HG02623 (cell line): ENCODE measurements around the gene CADPS.

Source experiments
- ATAC-seq: cut with Tn5 transposase; IDR thresholded peaks from one replicate; pipeline ENCODE4 v1.9.1; 2021; ENCODE audit warnings: moderate library complexity; ENCODE audit not compliant: unreplicated experiment

The CADPS gene

GRCh38 chr3:62815981-62816380, 59.2 kb downstream of the CADPS start:
- no peak for ATAC-seq

DNA sequence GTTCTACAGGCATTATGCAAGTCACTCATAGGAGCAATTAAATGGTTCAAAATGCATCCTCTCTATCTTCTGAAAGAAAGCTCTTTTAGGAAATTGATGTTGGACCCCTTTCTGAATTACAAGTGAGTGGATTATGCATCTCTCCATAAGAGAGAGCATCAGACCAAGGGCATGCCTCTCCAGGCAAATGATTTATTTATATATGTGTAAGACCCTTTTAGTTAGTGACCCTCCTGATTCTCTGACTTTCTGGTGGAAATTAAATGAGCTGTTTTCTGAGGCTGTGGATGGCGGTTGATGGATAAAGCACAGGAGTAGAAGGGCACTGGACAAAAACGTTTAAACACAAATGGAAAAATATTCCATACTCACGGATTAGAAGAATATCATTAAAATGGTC, 62.6 kb downstream of the CADPS start:
- no peak for ATAC-seq

DNA sequence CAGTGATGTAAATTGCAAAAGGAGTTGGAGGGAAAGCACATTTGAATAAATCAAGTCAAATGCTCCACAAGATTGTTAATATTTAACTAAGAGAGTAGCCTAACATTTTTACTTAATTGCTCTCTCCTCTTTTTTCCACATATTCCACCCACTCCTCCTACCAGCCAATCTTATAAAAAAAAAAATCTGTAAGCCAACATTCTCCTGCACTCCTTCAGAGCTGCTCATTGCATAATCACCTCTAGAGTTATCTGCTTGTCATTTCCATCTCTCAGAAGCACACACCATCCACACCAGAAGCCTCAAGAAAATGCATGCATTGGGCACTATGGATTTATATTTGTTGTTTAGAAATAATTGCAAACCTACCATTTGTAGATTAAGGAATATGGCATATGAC, 64.1 kb downstream of the CADPS start:
- ATAC-seq = no peak

DNA sequence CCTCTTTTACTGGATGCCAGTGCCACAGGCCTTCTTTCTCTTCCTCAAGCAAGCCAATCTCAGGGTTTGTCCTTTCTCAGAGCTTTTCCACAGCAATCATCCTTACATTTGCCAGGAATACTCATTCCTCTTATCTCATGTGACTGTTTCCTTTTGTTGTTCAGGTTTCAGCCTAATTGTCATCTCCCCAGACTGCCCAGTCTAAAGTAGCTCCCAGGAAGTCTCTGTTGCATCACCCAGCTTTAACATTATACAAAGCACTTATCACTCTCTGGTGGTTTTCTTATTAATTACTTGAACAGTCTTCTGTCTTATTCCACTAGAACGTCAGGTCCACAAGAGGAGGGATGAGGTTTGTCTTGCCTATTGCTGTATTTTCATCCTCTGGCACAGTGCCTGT, 65.8 kb downstream of the CADPS start:
- no peak for ATAC-seq

DNA sequence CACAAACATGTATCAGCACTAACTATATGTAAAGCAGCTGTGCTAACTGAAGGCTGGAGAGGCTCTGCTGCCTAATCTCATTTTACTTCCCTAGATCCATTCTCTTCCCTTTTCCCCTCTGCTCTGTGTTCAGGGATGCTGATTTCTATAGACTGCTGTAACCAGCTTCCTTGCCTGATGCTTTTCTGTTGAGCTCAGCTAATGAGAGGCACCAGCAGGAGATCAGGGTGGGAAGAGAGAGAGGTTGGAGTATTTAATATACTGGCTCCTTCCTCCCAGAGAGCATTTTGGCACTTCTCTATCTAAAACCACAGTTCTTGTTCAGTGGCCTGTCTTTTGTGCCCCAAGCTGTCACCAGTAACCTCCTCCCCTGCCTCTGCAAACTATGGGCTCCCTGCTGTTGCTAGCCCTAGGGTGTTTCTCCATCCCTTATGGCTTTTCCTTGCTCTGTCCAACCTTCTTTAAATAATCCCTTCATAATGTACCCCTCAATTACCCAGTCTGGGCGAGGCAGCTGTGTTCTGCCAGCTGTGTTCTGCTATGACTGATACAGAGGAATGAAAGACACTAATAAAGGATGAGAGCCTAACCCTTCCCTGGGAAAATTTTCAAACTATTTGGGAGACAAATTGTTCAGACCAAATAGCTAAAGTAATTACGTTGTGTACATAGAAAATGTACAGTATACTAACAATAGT, 69.5 kb downstream of the CADPS start:
- no peak for ATAC-seq

DNA sequence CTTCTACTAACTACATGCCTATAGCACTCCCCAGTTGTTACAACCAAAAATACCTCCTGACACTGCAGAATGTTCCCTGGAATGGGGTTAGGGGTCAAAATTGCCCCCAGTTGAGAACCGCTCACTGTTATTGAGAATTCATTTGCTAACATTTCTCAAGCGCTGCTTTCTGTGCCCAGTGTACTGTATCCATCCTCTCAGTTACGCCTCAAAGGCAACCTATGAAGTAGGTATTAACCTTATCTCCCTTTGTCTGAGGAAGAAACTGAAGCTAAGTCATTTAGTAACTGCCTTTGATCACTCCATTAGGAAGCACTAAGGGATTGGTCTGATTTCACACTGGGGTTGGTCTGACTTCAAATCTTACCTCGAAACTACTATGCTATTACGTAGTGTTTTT, 70.1 kb downstream of the CADPS start:
- ATAC-seq = no peak

- ATAC-seq = no peak
Observed at GRCh38 chr3:62803276-62803675, 71.9 kb downstream of the CADPS start.

GRCh38 chr3:62798000-62798399, 77.2 kb downstream of the CADPS start:
- no peak for ATAC-seq

DNA sequence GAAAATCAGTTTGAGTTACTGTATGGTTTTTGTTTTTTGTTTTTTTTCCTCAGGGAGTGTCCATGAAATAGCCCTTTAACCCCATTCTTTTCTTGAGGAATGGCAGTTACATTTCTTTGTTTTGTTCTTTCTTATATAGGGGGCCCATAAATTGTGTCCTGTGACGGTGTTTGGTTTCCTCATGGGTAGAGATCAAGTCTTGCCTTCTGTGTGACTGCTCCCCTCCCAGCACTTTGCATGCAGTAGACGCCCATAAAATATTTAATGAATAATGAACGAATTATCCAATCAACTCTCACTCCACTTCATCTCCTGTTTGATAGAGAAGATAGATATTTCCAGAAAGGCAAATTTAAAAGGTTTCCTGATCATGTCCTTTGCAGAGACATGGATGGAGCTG, 78.1 kb downstream of the CADPS start:
- ATAC-seq = no peak

DNA sequence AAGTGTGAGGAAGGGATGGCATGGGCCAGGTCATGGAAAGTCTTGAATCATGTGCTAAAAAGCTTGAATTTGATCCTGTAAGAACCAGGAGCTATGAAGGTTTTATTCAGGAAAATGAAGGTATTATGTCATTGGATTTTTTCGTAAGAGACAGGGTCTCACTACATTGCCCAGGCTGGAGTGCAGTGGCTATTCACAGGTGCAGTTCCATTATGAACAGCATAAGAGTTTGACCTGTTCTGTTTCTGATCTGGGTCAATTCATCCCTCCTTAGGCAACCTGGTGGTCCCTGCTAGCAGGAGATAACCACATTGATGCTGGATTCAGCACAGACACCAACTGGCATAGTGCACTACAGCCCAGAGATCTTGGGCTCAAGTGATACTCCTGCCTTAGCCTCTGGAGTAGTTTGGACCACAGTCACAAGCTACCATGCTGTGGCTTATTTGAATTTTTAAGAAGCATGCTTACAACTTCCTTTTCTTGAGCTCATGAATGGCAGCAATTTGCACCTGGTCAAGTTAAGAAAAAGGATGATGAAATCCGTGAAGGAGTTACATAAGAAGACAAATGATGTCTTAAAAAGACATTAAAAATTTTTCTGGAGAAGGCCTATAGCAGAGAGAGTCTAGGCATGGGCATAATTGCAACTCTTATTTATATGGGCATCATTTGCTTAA, 79.1 kb downstream of the CADPS start:
- no peak for ATAC-seq

DNA sequence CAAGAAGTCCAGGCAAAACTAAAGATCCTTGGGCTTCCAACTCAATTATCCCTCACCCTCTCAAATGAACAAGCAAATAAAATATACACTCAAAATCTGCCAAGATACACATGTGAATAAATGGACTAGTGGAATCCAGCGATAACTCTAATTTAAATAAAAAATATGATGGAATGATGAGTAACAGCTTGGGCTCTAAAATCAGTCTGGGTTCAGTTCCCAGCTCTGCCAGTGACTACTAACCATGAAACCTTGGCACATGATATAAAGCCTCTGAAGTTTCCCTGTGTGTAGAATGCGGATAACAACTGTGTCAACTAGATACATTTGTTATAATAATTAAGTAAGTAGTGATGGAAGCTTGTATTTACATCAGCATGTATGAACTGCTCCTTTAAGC, 81.3 kb downstream of the CADPS start:
- no peak for ATAC-seq

- ATAC-seq = no peak
Observed at GRCh38 chr3:62785384-62785783, 89.8 kb downstream of the CADPS start.

DNA sequence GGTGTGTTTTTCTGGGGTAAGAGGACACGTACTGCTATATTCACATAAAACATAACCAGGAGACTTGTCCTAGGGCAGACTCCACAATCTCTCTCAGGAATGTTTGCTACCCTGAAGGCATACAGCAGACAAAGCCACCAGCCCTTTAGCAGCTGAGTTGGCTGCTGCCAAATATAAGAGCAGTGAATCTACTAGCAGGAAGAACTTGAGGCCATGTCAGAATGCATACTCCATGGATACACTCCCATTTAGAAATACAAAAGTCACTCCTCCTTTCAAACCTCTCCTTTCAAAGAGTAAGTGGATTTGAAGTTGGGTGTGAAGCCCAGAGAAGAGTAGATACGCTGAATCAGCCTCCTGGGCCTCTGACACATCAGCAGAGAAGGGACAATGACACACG, 94.1 kb downstream of the CADPS start:
- ATAC-seq = no peak

DNA sequence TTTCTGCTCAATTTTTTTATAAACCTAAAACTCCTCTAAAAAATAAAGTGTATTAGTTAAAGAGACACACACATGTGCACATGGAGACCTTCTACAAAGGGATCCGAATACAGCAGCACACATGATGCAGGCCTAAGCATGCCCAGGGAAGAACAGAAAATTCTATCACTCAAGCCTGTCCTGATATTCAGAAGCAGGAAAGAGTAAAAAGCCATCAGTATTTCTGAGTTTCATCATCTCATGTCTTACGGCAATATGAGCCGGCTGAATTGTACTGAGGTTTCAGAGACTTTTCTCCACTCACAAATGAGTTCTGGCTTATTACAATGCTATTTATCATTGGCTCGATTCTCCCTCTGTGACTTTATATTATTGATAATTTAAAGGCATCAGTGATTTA, 97.5 kb downstream of the CADPS start:
- no peak for ATAC-seq

DNA sequence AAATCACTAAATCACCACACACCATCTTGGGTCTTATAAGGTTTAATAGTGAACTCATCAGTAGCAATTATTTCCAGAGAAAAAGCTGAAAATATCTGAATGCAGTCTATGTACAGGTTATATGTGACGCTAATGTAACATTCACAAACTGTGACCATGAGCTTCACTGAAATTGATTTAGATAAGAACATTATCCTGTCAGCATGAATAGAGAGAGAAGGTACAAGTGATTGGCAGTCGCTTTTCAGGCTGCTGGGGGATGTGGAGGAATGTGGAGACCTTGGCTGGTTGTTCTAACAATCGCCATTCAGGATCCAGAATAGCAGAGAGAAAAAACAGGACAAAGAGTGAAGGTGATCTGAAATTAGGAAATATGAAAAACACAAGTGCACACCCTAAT, 98.1 kb downstream of the CADPS start:
- ATAC-seq = no peak

DNA sequence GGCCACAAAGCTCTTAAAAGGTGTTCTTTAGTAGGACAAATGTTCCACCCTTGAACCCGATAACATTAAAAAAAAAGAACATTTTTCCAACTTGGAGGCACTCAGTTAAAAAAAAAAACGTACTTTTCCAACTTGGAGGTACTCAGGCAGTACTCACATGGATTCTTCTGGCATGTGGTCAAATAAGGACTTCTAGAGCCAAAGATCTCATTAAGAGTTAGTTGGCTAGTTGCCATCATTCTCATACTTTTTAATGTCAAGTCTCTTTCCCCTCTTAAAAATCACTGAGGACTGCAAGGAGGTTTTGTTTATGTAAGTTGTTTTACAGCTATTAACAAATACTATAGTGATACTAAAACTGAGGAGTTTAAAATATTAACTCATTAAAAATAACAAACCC, 101.0 kb downstream of the CADPS start:
- ATAC-seq = no peak

DNA sequence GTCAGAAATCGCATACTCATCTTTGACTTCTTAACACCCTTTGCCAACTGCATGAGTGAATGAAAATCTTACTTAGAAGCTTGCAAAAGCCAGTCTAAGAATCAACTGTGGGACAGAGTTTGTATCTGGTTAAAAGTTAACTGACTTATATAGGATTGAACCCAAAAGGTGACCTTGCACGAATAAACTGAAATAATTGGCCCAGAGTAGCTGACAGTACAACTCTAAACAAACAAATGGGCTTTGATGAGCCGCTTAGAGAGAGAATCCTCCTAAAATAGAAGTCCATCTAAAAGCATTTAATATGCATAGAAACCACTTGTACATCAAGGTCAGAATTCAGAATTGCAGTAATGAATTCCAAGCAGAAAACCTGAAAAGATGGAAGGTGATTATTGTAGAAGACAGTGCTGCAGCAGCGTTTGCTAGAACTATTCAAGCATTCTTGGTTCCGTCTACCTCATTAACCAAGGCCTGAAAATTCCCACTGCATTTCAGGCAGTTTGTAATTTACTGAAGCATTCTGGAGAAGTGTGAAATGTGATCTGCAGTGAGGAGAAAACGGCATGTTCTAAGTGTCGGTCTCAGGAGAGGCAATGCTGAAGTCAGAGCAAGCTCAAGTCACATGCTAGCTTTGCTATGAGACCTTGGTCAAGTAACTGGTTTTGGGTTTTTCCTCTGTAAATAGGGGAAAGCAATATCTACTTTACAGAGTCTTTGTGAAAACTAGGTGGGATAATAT, 103.7 kb downstream of the CADPS start:
- no peak for ATAC-seq

DNA sequence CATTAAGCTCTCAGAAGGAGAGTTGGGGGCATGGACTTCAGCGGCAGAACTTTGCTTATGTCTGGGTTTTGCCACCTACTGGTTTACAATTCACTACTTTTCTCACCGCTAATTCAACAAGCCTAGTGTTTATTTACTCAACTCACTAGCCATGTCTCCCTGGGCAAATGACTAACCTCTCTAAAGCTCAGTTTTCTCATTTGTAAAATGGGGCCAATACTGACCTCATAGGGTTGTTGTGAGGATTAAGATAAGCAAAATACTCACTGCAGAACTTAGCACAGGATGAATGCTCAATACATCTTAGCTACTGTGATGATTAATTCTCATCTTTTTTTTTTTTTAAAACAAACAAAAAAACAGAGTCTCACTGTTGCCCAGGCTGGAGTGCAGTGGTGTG, 106.3 kb downstream of the CADPS start:
- no peak for ATAC-seq

DNA sequence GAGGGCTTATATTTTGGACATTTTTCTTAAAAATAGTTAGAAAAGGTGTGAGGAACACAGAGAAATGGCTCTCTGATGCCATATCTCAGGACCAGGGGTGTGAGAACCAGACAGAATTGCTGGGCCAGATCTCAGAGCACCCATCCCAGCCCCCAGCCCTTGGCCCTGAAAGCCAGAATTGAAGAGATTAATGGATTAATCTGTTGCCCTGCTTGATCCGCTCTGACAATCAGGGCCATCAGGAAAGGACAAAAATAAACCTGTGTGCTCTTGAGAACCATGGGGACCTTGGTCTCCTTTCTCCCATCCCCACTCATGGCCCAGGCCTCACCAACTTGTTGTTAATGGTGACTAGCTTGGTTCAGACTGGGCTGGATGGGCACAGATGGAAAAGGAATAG, 113.5 kb downstream of the CADPS start:
- no peak for ATAC-seq

GRCh38 chr3:62761311-62761710, 113.9 kb downstream of the CADPS start:
- no peak for ATAC-seq

GRCh38 chr3:62758296-62759066, 116.7 kb downstream of the CADPS start:
- no peak for ATAC-seq
